Measurements from ENCODE around the gene USO1.

DNA sequence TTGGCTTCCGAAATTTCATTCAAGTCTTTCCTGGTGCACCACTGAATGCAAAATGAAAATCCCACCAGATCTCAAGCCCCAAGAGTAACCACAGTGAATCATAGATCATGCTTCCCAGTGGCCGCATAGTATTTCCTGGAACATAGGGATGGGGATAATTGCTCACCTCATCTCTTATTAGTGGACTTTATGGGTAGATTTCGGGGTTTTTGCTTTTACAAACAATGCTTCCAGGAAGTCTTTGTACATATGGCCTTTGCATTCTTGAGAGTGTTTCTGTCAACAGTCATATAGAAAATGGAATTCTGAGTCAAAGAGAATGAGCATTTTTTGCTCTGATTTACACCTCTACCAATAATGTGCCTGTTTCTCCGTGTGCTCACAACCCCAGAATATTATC lies 124.5 kb downstream of the USO1 start:
- TF ChIP-seq, protein P1, sequence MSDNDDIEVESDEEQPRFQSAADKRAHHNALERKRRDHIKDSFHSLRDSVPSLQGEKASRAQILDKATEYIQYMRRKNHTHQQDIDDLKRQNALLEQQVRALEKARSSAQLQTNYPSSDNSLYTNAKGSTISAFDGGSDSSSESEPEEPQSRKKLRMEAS (IDR thresholded peaks at IDR 0.05): no peak
- TF ChIP-seq POLR2A (IDR thresholded peaks at IDR 0.05; ENCODE audit: control extremely low read depth in 1 of 2, low read depth in 2 of 2, low read length in 2 of 2): no peak
- no peak for TF ChIP-seq HDAC2 (IDR thresholded peaks at IDR 0.05; ENCODE audit: borderline replicate concordance in 1 of 2, low read depth in 2 of 2, low read length in 2 of 2)
- TF ChIP-seq, protein P2, sequence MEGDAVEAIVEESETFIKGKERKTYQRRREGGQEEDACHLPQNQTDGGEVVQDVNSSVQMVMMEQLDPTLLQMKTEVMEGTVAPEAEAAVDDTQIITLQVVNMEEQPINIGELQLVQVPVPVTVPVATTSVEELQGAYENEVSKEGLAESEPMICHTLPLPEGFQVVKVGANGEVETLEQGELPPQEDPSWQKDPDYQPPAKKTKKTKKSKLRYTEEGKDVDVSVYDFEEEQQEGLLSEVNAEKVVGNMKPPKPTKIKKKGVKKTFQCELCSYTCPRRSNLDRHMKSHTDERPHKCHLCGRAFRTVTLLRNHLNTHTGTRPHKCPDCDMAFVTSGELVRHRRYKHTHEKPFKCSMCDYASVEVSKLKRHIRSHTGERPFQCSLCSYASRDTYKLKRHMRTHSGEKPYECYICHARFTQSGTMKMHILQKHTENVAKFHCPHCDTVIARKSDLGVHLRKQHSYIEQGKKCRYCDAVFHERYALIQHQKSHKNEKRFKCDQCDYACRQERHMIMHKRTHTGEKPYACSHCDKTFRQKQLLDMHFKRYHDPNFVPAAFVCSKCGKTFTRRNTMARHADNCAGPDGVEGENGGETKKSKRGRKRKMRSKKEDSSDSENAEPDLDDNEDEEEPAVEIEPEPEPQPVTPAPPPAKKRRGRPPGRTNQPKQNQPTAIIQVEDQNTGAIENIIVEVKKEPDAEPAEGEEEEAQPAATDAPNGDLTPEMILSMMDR (IDR thresholded peaks at IDR 0.05; ENCODE audit: control extremely low read depth in 1 of 3, insufficient read depth in 1 of 3, low read depth in 1 of 3, low read length in 3 of 3): no peak
- TF ChIP-seq NANOG (IDR thresholded peaks at IDR 0.05; ENCODE audit: insufficient read depth, low read depth, low read length, poor library complexity, severe bottlenecking): no peak
- TF ChIP-seq POLR2AphosphoS5 (IDR thresholded peaks at IDR 0.05; ENCODE audit: low read depth, low read length): no peak
